NCI-H345 treated with DMSO at 0.1 percent for 48 hours (cell line): ENCODE data around the gene HNRNPM.

Experiments used
- DNase-seq: peaks from one replicate; lab custom pipeline; 2025; ENCODE audit not compliant: unreplicated experiment; lab: John Stamatoyannopoulos, UW

Gene HNRNPM

GRCh38 chr19:8537099-8537498 is 92.3 kb downstream of the HNRNPM start:
- DNase-seq: no peak
